Measurements from ENCODE around the gene PRKAG2.

The PRKAG2 gene

DNA sequence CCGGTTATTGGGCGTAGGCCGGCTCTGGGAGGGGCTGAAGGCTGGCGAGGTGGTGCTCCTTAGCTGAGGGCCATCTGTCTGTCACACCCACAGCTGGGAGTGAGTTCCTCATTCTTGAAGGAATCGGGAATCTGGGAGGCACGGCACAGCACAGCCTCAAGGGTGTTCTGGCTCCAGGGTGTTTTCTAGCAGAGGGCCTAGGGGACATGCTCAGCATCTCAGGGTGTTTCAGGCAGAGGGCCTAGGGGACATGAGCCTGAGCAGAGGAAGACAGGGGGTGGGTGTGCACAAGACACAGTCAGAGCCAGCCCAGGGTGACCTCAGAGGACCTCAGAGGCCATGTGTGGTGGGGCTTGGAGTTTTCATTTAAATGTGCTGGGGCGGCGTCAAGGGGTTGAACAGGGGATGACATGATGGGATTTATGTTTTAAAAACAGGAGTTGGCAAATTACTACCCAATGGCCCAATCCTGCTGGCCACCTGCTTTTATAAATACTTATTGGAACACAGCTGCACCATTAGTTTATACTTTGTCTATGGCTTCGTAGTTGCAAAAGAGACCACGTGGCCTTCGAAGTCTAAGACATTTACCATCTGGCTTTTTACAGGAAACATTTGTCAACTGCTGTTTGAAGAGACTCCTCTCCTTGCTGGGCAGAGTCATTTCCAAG lies 121.6 kb downstream of the PRKAG2 start:
- no peaks in the 10 kb centered on the region for H3K36me3 ChIP-seq (ENCODE audit: insufficient read depth, low read length)
- no peak overlapping the region for H3K27ac ChIP-seq (ENCODE audit: low read depth, low read length, poor library complexity, severe bottlenecking)
- TF ChIP-seq EZH2 (IDR thresholded peaks at IDR 0.05; ENCODE audit: borderline replicate concordance, low read length): no peak
- TF ChIP-seq, protein P1, sequence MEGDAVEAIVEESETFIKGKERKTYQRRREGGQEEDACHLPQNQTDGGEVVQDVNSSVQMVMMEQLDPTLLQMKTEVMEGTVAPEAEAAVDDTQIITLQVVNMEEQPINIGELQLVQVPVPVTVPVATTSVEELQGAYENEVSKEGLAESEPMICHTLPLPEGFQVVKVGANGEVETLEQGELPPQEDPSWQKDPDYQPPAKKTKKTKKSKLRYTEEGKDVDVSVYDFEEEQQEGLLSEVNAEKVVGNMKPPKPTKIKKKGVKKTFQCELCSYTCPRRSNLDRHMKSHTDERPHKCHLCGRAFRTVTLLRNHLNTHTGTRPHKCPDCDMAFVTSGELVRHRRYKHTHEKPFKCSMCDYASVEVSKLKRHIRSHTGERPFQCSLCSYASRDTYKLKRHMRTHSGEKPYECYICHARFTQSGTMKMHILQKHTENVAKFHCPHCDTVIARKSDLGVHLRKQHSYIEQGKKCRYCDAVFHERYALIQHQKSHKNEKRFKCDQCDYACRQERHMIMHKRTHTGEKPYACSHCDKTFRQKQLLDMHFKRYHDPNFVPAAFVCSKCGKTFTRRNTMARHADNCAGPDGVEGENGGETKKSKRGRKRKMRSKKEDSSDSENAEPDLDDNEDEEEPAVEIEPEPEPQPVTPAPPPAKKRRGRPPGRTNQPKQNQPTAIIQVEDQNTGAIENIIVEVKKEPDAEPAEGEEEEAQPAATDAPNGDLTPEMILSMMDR (IDR thresholded peaks at IDR 0.05; ENCODE audit: low read length): no peak
- peaks cover 6% of the 10 kb centered on the region; the same call in 1 of the 2 replicates for H3K27me3 ChIP-seq (ENCODE audit: insufficient read depth, low read length)
- no peaks in the 10 kb centered on the region for H3K9me2 ChIP-seq (ENCODE audit: low read depth, low read length)
- H3K9me3 ChIP-seq (ENCODE audit: low read length): no peaks in the 10 kb centered on the region
- no peak overlapping the region for H3K9ac ChIP-seq (ENCODE audit: low read length)
- no peaks in the 10 kb centered on the region for H3F3A ChIP-seq (ENCODE audit: insufficient read depth, low read length)
- H3K4me2 ChIP-seq (ENCODE audit: low read length): no peak overlapping the region
- H3K4me3 ChIP-seq (ENCODE audit: low read depth, low read length, poor library complexity, severe bottlenecking): no peak overlapping the region
- no peak overlapping the region for H2AFZ ChIP-seq (ENCODE audit: low read length)
- no peaks in the 10 kb centered on the region for H3K4me1 ChIP-seq (ENCODE audit: insufficient read depth, low read length, severe bottlenecking)
- no peaks in the 10 kb centered on the region for H3K79me2 ChIP-seq (ENCODE audit: insufficient read depth, low read length)
- no peaks in the 10 kb centered on the region for H4K20me1 ChIP-seq (ENCODE audit: insufficient read depth, low read length)

DNA sequence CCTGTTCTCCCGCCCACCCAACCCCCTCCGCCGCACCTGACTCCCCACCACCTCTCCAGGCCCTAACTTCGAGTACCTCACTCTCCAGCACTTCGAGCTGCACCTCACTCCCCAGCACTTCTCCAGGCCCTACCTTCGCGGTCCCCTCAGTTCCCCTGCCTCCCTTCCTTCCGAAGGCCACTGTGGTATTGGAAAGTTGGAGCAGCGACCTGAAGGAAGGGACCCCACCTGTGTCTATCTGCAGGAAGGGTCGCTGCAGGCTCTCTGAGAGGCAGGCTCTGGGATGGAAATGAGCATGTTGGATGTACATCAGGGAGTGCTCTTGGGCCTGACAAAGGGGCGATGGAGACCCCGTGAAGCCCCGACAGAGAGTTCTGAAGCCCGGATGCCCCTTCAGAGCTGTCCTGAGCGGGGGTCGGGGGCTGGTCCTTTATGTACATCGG lies 122.2 kb downstream of the PRKAG2 start:
- no peaks in the 10 kb centered on the region for H3K9me2 ChIP-seq (ENCODE audit: low read depth, low read length)
- H3K4me3 ChIP-seq (ENCODE audit: low read depth, low read length, poor library complexity, severe bottlenecking): no peak overlapping the region
- no peaks in the 10 kb centered on the region for H4K20me1 ChIP-seq (ENCODE audit: insufficient read depth, low read length)
- no peak overlapping the region for H2AFZ ChIP-seq (ENCODE audit: low read length)
- H3K79me2 ChIP-seq (ENCODE audit: insufficient read depth, low read length): no peaks in the 10 kb centered on the region
- H3K36me3 ChIP-seq (ENCODE audit: insufficient read depth, low read length): no peaks in the 10 kb centered on the region
- no peak overlapping the region for H3K9ac ChIP-seq (ENCODE audit: low read length)
- TF ChIP-seq, protein P1 (IDR thresholded peaks at IDR 0.05; ENCODE audit: low read length): no peak
- TF ChIP-seq EZH2 (IDR thresholded peaks at IDR 0.05; ENCODE audit: borderline replicate concordance, low read length): no peak
- H3K9me3 ChIP-seq (ENCODE audit: low read length): no peaks in the 10 kb centered on the region
- H3K4me2 ChIP-seq (ENCODE audit: low read length): no peak overlapping the region
- no peaks in the 10 kb centered on the region for H3K4me1 ChIP-seq (ENCODE audit: insufficient read depth, low read length, severe bottlenecking)
- H3F3A ChIP-seq (ENCODE audit: insufficient read depth, low read length): no peaks in the 10 kb centered on the region
- H3K27me3 ChIP-seq (ENCODE audit: insufficient read depth, low read length): peaks cover 11% of the 10 kb centered on the region; the same call in 1 of the 2 replicates
- no peak overlapping the region for H3K27ac ChIP-seq (ENCODE audit: low read depth, low read length, poor library complexity, severe bottlenecking)

DNA sequence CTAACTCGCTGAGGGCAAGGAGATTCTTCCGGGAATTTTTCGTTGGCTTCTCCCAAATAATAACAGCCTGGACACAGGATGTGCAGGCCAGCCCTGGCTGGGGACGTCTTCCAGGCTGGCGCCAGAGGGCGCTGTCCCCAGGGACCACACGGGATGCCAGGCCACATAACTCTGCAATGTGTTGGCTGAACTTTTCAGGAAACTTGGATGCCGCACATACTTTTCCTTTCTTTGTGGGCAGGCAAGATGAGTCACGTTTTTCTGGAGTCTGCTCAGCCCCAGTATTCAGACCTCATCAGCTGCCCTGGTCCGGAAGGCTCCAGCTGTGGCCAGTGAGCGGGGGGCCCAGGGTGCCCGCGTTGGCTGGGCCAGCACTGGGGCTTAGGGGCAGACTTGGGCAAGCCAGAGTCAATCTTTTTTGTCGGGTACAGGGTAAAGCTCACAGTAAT lies 122.7 kb downstream of the PRKAG2 start:
- Histone ChIP-seq H3K9me3 (ENCODE audit: low read length) (no peaks in the 10 kb centered on the region), H3K27ac (ENCODE audit: low read depth, low read length, poor library complexity, severe bottlenecking) (no peak overlapping the region), H3F3A (ENCODE audit: insufficient read depth, low read length) (no peaks in the 10 kb centered on the region), H3K9ac (ENCODE audit: low read length) (no peak overlapping the region), H3K27me3 (ENCODE audit: insufficient read depth, low read length) (peaks cover 13% of the 10 kb centered on the region; the same call in 1 of the 2 replicates), H2AFZ (ENCODE audit: low read length) (no peak overlapping the region), H3K4me3 (ENCODE audit: low read depth, low read length, poor library complexity, severe bottlenecking) (no peak overlapping the region), H4K20me1 (ENCODE audit: insufficient read depth, low read length) (no peaks in the 10 kb centered on the region), H3K79me2 (ENCODE audit: insufficient read depth, low read length) (no peaks in the 10 kb centered on the region), H3K4me1 (ENCODE audit: insufficient read depth, low read length, severe bottlenecking) (no peaks in the 10 kb centered on the region), H3K36me3 (ENCODE audit: insufficient read depth, low read length) (no peaks in the 10 kb centered on the region), H3K9me2 (ENCODE audit: low read depth, low read length) (no peaks in the 10 kb centered on the region), H3K4me2 (ENCODE audit: low read length) (no peak overlapping the region)
- TF ChIP-seq, protein P1 (IDR thresholded peaks at IDR 0.05; ENCODE audit: low read length): peak; percentile 89
- TF ChIP-seq EZH2 (IDR thresholded peaks at IDR 0.05; ENCODE audit: borderline replicate concordance, low read length): no peak

Data from OCI-LY1 (cell line).